GM12873 (cell line): Measurements from ENCODE around the gene BHLHE23.

Experiments used
- TF ChIP-seq, protein P1 (sequence below): IDR thresholded peaks from 2 replicates; pipeline ENCODE4 v1.5.1; 2012; ENCODE audit warnings: low read depth, mild to moderate bottlenecking, moderate library complexity, low read length, control low read depth; ENCODE audit not compliant: insufficient read depth; ENCODE audit errors: missing control alignments

The BHLHE23 gene

DNA sequence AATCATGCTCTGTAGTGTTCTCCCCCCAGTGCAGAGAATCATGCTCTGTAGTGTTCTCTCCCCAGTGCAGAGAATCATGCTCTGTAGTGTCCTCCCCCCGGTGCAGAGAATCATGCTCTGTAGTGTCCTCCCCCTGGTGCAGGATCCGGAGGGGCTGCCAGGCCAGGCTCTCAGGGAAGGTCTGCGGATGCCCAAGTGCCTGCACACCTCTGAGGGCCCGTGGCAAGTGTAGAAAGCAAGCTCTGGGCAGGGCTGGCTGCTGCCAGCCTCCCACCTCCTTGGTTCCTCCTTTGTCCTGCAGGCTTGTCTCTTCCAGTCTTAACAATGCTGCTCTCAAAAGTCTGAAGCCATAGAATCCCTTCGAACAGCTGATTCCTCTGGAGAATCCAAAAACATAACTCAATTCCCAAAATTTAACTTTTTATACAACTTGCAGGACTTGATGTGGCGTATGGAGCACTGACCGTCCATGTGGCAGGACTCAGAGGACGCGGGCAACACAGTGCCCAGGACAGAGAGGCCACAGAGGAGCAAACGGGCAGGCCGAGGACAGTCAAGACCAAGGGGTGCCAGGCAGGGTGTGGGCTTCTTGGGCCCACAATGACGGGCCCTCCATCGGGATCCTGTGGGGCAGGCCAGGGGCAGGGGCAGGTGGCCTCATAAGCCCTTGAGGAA is 44.6 kb upstream of the BHLHE23 start:
- TF ChIP-seq, protein P1, sequence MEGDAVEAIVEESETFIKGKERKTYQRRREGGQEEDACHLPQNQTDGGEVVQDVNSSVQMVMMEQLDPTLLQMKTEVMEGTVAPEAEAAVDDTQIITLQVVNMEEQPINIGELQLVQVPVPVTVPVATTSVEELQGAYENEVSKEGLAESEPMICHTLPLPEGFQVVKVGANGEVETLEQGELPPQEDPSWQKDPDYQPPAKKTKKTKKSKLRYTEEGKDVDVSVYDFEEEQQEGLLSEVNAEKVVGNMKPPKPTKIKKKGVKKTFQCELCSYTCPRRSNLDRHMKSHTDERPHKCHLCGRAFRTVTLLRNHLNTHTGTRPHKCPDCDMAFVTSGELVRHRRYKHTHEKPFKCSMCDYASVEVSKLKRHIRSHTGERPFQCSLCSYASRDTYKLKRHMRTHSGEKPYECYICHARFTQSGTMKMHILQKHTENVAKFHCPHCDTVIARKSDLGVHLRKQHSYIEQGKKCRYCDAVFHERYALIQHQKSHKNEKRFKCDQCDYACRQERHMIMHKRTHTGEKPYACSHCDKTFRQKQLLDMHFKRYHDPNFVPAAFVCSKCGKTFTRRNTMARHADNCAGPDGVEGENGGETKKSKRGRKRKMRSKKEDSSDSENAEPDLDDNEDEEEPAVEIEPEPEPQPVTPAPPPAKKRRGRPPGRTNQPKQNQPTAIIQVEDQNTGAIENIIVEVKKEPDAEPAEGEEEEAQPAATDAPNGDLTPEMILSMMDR, result no peak

- TF ChIP-seq, protein P1, result no peak
Measured at GRCh38 chr20:63050406-63050805, 43.6 kb upstream of the BHLHE23 start.

DNA sequence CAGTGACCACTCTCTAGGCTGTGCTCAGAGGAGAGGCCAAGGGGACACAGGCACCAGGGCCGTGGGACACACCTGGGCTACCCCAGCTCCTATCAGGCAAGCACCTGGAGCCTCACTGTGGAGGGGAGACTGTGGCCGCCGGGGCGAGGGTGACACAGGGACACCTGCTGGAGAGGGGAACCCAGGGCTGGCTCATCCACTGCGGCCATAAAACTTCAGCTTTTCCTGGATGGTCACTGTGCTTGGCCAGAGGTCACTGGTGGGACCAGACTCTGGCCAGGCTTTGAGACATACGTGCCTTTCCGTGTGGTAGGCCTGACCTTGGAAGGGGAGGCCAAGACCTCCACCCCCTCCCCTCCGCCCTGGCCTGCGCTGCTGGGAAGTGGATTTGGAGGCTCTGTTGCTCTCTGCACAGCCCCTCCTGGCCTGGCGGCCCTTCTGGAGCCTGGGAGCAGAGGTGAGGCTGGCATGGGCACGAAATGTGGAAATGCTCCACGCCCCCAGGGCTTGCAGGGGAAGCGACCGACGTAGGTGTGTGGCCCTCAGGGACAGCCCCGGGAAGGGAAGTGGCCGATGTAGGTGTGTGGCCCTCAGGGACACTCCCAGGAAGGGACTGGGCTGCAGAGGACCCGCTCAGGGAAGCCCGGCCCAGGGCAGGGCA is 42.9 kb upstream of the BHLHE23 start:
- TF ChIP-seq, protein P1, result no peak

- TF ChIP-seq, protein P1, result no peak
Measured at GRCh38 chr20:63049191-63049518, 42.4 kb upstream of the BHLHE23 start.

DNA sequence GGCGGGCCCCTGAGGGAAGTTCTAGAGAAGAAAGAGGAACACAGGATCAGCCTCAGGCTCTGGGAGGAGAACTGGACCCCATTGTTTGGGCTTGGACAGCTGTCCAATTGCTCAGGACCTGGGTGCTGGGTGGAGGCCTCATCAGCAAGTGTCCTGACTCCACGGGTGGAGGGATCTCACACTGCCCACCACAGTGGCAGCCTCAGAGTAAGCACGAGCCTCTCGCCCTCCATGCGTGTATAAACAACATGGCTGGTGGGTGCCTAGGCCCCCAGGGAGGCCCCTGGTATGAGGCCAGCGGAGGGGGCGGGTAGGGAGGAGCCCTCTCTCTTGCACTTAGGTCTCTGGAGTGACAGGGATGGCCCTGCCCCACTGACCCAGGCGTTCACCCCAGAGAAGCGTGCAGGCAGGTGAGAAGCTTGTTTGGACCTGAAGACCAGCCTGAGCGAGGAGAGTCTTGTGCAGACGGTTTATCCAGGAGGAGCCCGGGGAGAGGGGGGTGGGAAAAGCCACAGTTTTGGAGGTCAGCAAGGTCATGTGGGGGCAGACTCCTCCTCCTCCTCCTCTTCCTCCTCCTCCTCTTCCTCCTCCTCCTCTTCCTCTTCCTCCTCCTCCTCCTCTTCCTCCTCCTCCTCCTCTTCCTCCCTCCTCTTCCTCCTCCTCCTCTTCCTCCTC is 41.9 kb upstream of the BHLHE23 start:
- TF ChIP-seq, protein P1, result no peak

- TF ChIP-seq, protein P1, result no peak
Measured at GRCh38 chr20:63047946-63048345, 41.2 kb upstream of the BHLHE23 start.

DNA sequence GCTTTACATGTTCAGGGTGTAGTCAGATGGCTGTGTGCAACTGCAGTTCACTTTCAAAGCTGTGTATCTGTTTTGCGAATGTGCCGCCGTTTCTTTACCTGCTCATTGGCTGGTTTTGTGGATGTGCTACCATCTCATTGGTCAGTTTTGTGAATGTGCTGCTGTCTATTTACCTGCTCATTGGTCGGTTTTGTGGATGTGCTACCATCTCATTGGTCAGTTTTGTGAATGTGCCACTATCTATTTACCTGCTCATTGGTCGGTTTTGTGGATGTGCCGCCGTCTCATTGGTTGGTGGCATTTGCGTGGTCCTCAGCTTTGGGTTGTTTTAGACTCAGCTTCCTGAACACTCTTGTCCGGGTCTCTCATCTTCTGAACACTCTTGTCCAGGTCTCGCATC is 40.5 kb upstream of the BHLHE23 start:
- TF ChIP-seq, protein P1, result no peak
